HG02840 (cell line): ENCODE measurements around the gene EBF3.

ENCODE experiments used
- ATAC-seq: cut with Tn5 transposase; IDR thresholded peaks from one replicate; pipeline ENCODE4 v1.9.1; 2021; ENCODE audit warnings: mild to moderate bottlenecking, moderate library complexity, moderate number of reproducible peaks; ENCODE audit not compliant: unreplicated experiment, low FRiP score

EBF3 gene

DNA sequence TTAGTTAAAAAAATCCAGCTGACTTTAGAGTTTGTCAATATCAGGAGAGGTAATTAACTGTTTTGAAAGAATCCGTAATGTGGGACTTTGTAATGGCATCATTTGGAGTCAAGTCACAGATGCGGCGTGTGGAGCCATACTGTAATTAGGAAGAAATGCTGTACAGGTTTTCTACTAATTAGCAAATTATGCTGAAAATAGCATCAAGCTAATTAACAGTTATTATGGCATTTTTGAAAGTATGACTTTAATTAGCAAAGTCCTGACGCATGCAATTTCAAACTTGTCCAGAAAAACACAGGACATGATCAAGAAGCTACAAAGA lies 68.3 kb downstream of the EBF3 start:
- ATAC-seq = no peak

DNA sequence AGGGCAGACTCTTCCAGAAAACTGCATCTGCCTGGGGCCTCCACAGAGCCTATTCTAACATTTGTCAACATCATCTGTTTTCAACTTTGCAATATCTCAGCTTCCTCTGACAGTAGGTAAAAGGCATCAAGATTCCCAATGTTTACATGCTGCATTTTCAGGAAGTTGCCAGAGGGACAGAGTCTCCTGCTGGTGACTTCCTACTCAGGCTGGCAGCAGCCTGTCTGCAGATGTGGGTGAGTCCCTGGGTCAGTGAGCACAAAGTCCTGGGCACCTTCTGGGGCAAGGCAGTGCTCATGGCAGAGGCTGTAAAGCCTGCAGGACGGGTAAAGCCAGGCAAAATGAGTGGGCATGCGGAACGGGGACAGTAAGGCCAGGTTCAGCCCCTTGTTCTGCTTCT lies 69.4 kb downstream of the EBF3 start:
- ATAC-seq = no peak

- ATAC-seq = no peak
These were observed 70.7 kb downstream of the EBF3 start for GRCh38 chr10:129893104-129894089.

- ATAC-seq = no peak
These were observed 71.5 kb downstream of the EBF3 start for GRCh38 chr10:129892548-129893052.

DNA sequence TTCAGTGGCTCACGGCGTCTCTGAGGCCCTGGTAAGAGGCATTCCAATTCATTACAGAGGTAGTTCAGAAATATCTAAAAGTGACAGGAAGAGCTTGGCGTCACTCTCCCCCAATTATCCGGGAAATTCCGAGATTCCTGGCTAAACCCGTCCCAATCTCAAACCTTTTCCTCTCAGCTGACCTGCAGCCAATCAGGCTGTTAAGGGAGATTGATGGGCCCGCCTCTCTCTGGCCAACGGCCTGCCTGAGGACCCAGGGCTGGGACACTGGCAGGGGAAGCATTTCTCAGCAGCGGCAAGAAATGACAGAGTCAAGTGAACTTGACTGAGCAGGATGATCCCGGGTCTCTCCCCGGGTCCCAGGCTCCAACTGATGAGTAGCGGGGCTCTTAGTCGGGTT lies 72.3 kb downstream of the EBF3 start:
- ATAC-seq = no peak

GRCh38 chr10:129890170-129890569 lies 73.9 kb downstream of the EBF3 start:
- ATAC-seq = no peak

GRCh38 chr10:129888784-129889616 lies 75.1 kb downstream of the EBF3 start:
- no peak for ATAC-seq

DNA sequence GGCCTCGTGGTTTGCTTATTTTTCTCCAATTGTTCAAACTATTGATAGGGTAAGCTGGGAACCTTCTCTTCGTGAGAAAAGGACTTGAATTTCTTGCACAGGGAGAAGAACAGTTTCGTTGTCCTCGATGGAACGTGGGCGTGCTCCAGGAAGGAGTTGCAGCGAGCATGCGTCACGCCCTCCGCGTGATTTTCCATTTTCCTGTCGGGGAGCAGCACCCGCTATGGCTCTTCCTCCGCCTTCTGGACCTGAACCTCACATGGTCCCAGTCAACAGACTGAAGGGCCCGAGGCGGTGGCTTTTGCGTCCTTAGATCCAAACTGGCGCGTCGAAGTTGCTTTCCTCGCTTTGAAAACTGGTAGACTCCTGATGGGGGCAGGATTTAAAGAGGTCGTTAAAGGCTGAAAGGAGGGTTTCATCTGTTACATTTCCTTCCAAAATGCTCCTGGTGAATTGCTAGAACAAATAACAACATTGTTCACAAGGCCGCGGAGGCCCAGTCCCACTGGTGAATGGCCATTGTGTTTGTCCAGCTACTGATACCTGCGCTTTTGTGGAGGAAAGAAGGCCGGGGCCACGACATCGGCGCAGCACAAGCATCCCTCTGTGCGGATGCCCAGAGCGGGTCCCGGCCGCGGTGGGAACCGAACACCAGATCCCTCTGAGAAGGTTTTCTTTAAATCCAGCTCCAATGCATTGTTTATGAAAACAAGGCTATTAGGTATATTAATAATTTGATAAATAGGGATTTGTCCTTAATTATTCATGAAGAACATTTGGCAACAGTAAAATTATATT lies 75.9 kb downstream of the EBF3 start:
- ATAC-seq = no peak

GRCh38 chr10:129887381-129887905 lies 76.6 kb downstream of the EBF3 start:
- ATAC-seq = no peak

- no peak for ATAC-seq
These were observed 77.8 kb downstream of the EBF3 start for GRCh38 chr10:129886263-129886662.

DNA sequence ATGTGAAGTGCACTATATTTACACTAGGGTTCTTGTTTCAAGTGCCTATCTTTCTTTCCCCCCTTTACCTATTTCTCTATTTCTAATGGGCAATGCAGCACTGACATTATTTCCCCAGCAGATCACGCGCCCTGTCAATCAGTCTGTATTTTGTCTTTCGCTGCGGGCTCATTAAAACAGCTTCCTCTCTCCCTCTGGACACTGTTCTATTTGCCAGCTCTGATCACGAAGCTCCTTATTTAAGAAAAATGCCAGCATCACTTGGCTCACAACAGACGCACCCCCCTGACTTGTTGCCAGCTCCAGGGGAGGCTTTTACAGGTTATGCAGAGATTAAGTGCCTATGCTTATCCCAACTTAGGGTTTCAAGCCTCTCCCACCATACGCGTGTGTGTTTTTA lies 78.5 kb downstream of the EBF3 start:
- no peak for ATAC-seq

GRCh38 chr10:129884398-129885078 lies 79.5 kb downstream of the EBF3 start:
- no peak for ATAC-seq

DNA sequence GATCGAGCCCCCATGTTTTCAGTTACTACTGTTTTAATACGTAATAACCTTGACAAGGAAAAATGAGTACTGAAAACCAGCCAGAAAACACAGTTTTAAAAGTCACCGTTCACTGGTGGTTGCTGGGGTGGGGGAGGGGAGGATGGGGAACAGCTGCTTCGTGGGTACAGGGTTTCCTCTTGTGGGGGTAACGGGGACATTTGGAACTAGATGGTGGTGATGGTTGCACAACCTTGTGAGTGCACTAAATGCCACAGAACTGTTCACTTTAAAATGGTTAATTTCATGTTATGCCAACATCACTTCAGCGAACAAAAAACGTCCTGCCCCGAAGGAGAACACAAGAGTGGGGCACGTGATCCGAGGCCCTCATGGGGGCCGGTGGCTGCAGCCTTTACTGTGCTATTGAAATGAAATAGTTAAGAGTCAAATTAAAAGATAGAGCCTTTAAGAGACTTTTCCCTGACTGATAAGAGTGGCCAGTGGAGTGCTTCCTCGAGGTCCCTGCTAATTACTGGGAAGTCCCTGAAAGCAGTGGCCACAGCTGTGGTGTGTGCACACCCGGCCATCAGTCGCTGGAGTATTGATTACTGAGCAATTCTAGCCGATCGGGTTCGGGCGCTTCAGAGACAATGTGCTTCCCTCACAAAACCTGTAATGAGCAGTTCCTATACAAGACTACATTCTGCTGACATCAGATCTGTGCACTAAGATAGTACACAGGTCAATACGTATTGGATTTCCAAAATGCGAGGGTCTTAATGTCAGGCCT lies 80.3 kb downstream of the EBF3 start:
- ATAC-seq = no peak

GRCh38 chr10:129883029-129883428 lies 81.0 kb downstream of the EBF3 start:
- ATAC-seq = no peak

GRCh38 chr10:129882291-129883010 lies 81.6 kb downstream of the EBF3 start:
- no peak for ATAC-seq

DNA sequence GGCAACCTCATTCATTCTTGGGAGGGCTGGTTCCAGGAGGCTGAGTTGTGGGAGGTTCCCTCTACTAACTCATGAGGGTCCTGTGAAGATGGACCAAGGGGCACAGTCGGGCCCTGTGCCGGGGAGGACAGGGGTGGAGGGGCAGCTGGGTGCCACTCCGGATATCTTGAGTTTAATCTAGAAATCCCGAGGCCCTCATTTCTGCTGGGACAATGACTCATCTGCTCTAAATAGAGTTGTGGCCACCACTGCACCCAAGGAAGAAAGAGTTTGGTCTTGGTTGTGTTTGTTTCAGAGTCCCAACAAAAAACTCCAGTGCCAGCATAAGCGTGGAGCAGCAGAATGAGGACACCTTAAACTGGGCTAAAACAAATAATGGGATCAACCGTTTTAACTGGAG lies 82.4 kb downstream of the EBF3 start:
- no peak for ATAC-seq

DNA sequence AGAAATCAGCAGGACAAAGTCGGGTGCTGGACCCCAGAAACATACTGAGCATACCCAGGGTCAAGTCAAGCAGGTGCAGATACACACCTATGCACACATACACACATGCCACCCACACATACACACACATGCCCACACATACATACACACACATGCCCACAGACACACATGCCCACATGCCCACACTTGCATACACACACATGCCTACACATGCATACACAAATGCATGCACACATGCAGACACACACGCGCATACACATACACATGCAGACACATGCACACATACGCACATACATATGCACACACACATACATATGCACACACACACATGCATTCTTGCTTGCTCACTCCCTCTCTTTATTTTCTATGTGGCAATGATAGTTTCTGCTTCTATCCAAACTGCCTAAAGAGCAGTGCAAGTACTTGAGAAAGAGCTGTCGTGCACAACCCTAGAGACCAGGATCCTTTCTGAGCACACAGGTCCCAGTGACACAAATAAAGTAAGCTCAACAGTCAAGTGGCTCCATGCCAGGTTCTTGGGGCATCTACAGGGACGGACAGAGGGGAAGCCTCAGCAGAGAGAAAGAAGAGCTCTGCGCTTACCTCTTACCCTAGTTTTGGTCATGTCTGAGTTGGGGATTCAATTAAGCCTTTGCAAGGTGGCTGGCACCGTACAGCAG lies 83.7 kb downstream of the EBF3 start:
- ATAC-seq = no peak

- ATAC-seq = no peak
These were observed 84.4 kb downstream of the EBF3 start for GRCh38 chr10:129879655-129880054.
